Measurements from ENCODE around the gene MAPRE2. TPM values are rescaled to one million over a fixed set of nuclear protein-coding genes. Genes with fewer than 3 reads are reported as not detected.

The MAPRE2 gene
- total RNA-seq, 6 donors from 2014 or later, result 21.2 to 35.5 (median 27.8) TPM

DNA sequence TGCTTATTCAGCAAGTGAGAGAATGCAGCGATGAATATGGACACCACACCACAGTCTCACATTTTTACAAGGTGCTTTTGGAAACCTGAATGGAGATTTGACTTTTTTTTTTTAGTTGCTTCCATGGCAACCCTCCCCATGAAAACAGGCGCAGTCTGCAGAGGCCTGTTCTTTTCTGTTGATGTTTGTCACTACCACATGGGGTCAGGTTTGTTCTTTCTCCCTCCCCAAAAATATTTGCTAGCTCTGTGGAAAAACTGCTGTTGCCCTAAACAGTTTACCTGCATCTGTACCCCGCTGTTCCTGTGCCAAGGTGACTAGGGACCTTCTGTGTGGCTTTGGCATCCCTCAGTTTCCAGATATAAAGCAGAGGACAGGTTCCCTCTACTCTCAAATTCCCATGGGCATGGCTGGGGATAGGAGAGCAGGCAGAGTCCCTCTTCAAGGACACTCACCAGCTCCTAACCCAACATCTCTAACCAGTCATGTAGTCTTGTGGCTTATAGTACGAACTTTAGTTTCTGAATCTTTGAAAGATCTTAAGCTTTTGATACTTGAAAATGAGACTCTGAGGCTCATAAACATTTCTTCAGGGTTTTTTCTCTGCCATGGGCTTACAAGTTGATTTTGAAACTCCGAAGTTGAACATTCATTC, 14.7 kb upstream of the MAPRE2 start:
- peak overlapping the region in 2 of 4 donors; percentile 53 to 65 for H3K27ac ChIP-seq
- H3K36me3 ChIP-seq, result no peaks in the 10 kb centered on the region
- H3K4me1 ChIP-seq, result peaks cover 22 to 44% (median 30%) of the 10 kb centered on the region in 4 donors
- TF ChIP-seq, protein P1, sequence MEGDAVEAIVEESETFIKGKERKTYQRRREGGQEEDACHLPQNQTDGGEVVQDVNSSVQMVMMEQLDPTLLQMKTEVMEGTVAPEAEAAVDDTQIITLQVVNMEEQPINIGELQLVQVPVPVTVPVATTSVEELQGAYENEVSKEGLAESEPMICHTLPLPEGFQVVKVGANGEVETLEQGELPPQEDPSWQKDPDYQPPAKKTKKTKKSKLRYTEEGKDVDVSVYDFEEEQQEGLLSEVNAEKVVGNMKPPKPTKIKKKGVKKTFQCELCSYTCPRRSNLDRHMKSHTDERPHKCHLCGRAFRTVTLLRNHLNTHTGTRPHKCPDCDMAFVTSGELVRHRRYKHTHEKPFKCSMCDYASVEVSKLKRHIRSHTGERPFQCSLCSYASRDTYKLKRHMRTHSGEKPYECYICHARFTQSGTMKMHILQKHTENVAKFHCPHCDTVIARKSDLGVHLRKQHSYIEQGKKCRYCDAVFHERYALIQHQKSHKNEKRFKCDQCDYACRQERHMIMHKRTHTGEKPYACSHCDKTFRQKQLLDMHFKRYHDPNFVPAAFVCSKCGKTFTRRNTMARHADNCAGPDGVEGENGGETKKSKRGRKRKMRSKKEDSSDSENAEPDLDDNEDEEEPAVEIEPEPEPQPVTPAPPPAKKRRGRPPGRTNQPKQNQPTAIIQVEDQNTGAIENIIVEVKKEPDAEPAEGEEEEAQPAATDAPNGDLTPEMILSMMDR (IDR thresholded peaks at IDR 0.05), result peak in 1 of 6 experiments; percentile 7
- no peak for TF ChIP-seq POLR2AphosphoS5 (IDR thresholded peaks at IDR 0.05)
- ATAC-seq (ENCODE audit: low FRiP score in 2 of 2) (peak in 1 of 2 donors; percentile 45), DNase-seq (no peak)
- no peak overlapping the region for H3K4me3 ChIP-seq
- H3K27me3 ChIP-seq, result no peaks in the 10 kb centered on the region
- 85 to 87% methylated on average over 5 of the region's 5 CpGs for WGBS, 2 donors
- no peaks in the 10 kb centered on the region for H3K9me3 ChIP-seq

GRCh38 chr18:35027206-35027605, 14.0 kb upstream of the MAPRE2 start:
- Histone ChIP-seq H3K4me1 (peaks cover 22 to 44% (median 30%) of the 10 kb centered on the region in 4 donors), H3K4me3 (no peak overlapping the region), H3K27me3 (no peaks in the 10 kb centered on the region), H3K27ac (peak overlapping the region in 1 of 4 donors; percentile 65), H3K9me3 (no peaks in the 10 kb centered on the region), H3K36me3 (no peaks in the 10 kb centered on the region)
- WGBS, 2 donors, result 93 to 100% methylated on average over 1 of the region's 1 CpG
- TF ChIP-seq EP300 (IDR thresholded peaks at IDR 0.05), result no peak
- TF ChIP-seq, protein P1 (IDR thresholded peaks at IDR 0.05), result no peak
- no peak for TF ChIP-seq POLR2AphosphoS5 (IDR thresholded peaks at IDR 0.05)
- no peak for TF ChIP-seq POLR2A (IDR thresholded peaks at IDR 0.05)
- no peak for DNase-seq
- no peak for ATAC-seq (ENCODE audit: low FRiP score in 2 of 2)

GRCh38 chr18:35028536-35028935, 12.7 kb upstream of the MAPRE2 start:
- 90 to 92% methylated on average over 2 of the region's 2 CpGs for WGBS, 2 donors
- H3K27ac ChIP-seq, result peak overlapping the region in 2 of 4 donors; percentile 35 to 73
- no peak overlapping the region for H3K4me3 ChIP-seq
- H3K9me3 ChIP-seq, result no peaks in the 10 kb centered on the region
- peaks cover 22 to 44% (median 30%) of the 10 kb centered on the region in 4 donors for H3K4me1 ChIP-seq
- ATAC-seq (ENCODE audit: low FRiP score in 2 of 2) (peak in 1 of 2 donors; percentile 54), DNase-seq (no peak)
- no peaks in the 10 kb centered on the region for H3K36me3 ChIP-seq
- no peaks in the 10 kb centered on the region for H3K27me3 ChIP-seq
- TF ChIP-seq POLR2A (IDR thresholded peaks at IDR 0.05) (no peak), POLR2AphosphoS5 (IDR thresholded peaks at IDR 0.05) (no peak), EP300 (IDR thresholded peaks at IDR 0.05) (no peak)
- TF ChIP-seq, protein P1 (IDR thresholded peaks at IDR 0.05), result no peak

DNA sequence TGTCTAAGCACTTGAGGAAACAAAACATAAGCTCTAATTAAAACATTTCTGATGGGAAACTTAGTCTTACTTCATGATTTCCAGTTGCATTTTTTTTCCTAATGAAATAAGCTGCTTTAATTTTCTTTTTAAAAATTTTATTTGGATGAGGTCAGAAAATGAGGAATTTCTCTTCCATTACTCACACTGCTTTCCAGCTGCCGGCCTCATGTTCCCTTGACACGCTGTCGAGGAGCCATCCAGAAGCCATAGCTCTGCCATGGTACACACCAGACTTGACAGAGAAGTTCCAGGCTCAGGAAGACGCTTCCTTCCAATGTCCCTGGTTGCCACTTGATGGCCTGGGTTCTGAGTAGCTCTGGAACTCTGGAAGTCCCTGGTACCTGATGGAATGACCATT, 12.1 kb upstream of the MAPRE2 start:
- no peaks in the 10 kb centered on the region for H3K9me3 ChIP-seq
- H3K4me3 ChIP-seq, result peak overlapping the region in 2 of 4 donors; percentile 37 to 38
- no peak for DNase-seq
- no peaks in the 10 kb centered on the region for H3K27me3 ChIP-seq
- ATAC-seq (ENCODE audit: low FRiP score in 2 of 2), result peak in 1 of 2 donors; percentile 76
- TF ChIP-seq EP300 (IDR thresholded peaks at IDR 0.05), result no peak
- TF ChIP-seq POLR2AphosphoS5 (IDR thresholded peaks at IDR 0.05), result peak in 1 of 2 donors; percentile 18
- no peak for TF ChIP-seq POLR2A (IDR thresholded peaks at IDR 0.05)
- TF ChIP-seq, protein P1 (IDR thresholded peaks at IDR 0.05), result no peak
- peaks cover 22 to 44% (median 30%) of the 10 kb centered on the region in 4 donors for H3K4me1 ChIP-seq
- WGBS, 2 donors, result 80 to 86% methylated on average over 4 of the region's 4 CpGs
- H3K36me3 ChIP-seq, result no peaks in the 10 kb centered on the region
- peak overlapping the region in 3 of 4 donors; percentile 35 to 73 (median 63) for H3K27ac ChIP-seq

DNA sequence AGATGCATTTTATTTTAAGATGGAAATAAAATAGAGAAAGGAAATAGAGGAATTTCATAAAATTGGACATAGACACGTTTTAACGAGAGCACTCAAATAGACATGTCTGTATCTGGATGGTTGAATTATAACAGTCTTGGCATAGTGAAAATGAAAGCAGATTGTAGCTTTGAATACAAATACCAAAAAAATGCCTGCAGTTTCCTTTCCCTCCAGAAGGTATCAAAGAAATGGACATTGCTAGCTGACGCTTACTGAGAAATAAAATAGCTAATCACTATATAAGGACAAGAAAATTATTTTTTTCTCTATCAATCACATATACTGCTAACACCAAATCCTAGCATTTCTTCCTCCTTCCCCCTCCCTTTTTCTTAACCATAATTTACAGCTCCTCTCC, 11.4 kb upstream of the MAPRE2 start:
- DNase-seq, result no peak
- 7 to 14% methylated on average over 3 of the region's 3 CpGs for WGBS, 2 donors
- peak overlapping the region; percentile 62 to 73 (median 66) for H3K27ac ChIP-seq
- H3K9me3 ChIP-seq, result no peaks in the 10 kb centered on the region
- no peaks in the 10 kb centered on the region for H3K27me3 ChIP-seq
- ATAC-seq (ENCODE audit: low FRiP score in 2 of 2), result peak in 1 of 2 donors; percentile 72
- peak overlapping the region in 3 of 4 donors; percentile 21 to 38 (median 37) for H3K4me3 ChIP-seq
- H3K36me3 ChIP-seq, result no peaks in the 10 kb centered on the region
- TF ChIP-seq POLR2AphosphoS5 (IDR thresholded peaks at IDR 0.05), result no peak
- TF ChIP-seq, protein P1 (IDR thresholded peaks at IDR 0.05), result peak in 4 of 6 experiments; percentile 23 to 44 (median 39)
- H3K4me1 ChIP-seq, result peaks cover 22 to 38% (median 25%) of the 10 kb centered on the region in 4 donors

All from upper lobe of left lung (tissue), 6 donors.